Loucy (cell line): Measurements from ENCODE around the gene REST.
"Not testable (repeated sequence)": the region's sequence is repeated elsewhere in the genome, so short reads cannot be mapped to it uniquely, and the experiment has no call there.

Experiments used
- H2AFZ ChIP-seq: fragments of 200-600 bp; sonication (generic); 2 replicates; pipeline ENCODE4 v1.6.0; 2016; ENCODE audit warnings: antibody characterized with exemption, mild to moderate bottlenecking, low read length, moderate library complexity
- H3F3A ChIP-seq: fragments of 200-600 bp; 2 replicates; pipeline ENCODE4 v1.6.0; 2016; ENCODE audit warnings: antibody characterized with exemption, low read depth, mild to moderate bottlenecking
- H3K27me3 ChIP-seq: fragments of 200-600 bp; sonication (generic); 2 replicates; pipeline ENCODE4 v1.6.1; 2014; ENCODE audit warnings: low read length, mild to moderate bottlenecking; ENCODE audit not compliant: insufficient read depth, poor library complexity, severe bottlenecking
- H3K36me3 ChIP-seq: fragments of 200-600 bp; sonication (generic); 2 replicates; pipeline ENCODE4 v1.6.1; 2016; ENCODE audit warnings: low read length; ENCODE audit not compliant: insufficient read depth
- H3K4me1 ChIP-seq: fragments of 200-600 bp; sonication (generic); 2 replicates; pipeline ENCODE4 v1.5.1; 2014; ENCODE audit warnings: low read length, mild to moderate bottlenecking; ENCODE audit not compliant: insufficient read depth, poor library complexity, severe bottlenecking
- H3K4me2 ChIP-seq: fragments of 200-600 bp; sonication (generic); 2 replicates; pipeline ENCODE4 v1.6.0; 2014; ENCODE audit warnings: antibody characterized with exemption, low read length, low read depth, mild to moderate bottlenecking; ENCODE audit not compliant: poor library complexity, severe bottlenecking
- H3K4me3 ChIP-seq: fragments of 200-600 bp; sonication (generic); 2 replicates; pipeline ENCODE4 v1.5.1; 2014; ENCODE audit warnings: low read length, mild to moderate bottlenecking, mixed read lengths; ENCODE audit not compliant: poor library complexity, severe bottlenecking
- H3K79me2 ChIP-seq: fragments of 200-600 bp; sonication (generic); 2 replicates; pipeline ENCODE4 v1.6.1; 2014; ENCODE audit warnings: low read length; ENCODE audit not compliant: insufficient read depth
- H3K9ac ChIP-seq: fragments of 200-600 bp; sonication (generic); 2 replicates; pipeline ENCODE4 v1.6.0; 2014; ENCODE audit warnings: mild to moderate bottlenecking, low read depth, low read length, moderate library complexity; ENCODE audit not compliant: poor library complexity, severe bottlenecking
- H3K9me2 ChIP-seq: fragments of 200-600 bp; sonication (generic); replicated peaks from 2 replicates; pipeline ENCODE4 v1.6.1; 2016; ENCODE audit warnings: low read depth, low read length, mixed read lengths
- H3K9me3 ChIP-seq: fragments of 200-600 bp; sonication (generic); 2 replicates; pipeline ENCODE4 v1.6.1; 2014; ENCODE audit warnings: mild to moderate bottlenecking, antibody characterized with exemption, low read length, low read depth; ENCODE audit not compliant: insufficient read depth
- H4K20me1 ChIP-seq: fragments of 200-600 bp; sonication (generic); 2 replicates; pipeline ENCODE4 v1.6.0; 2014; ENCODE audit warnings: antibody characterized with exemption, low read length, mild to moderate bottlenecking; ENCODE audit not compliant: insufficient read depth, poor library complexity, severe bottlenecking
- EZH2phosphoT487 ChIP-seq: fragments of 200-600 bp; IDR thresholded peaks from 2 replicates; pipeline ENCODE4 v1.6.1; 2018; ENCODE audit warnings: antibody characterized with exemption, mild to moderate bottlenecking, moderate library complexity, borderline replicate concordance
- TF ChIP-seq, protein P1 (sequence below): fragments of 200-600 bp; sonication (generic); conservative IDR thresholded peaks from 2 replicates; pipeline ENCODE4 v1.5.1; 2014; ENCODE audit warnings: mild to moderate bottlenecking, antibody characterized with exemption, low read length

Gene REST

DNA sequence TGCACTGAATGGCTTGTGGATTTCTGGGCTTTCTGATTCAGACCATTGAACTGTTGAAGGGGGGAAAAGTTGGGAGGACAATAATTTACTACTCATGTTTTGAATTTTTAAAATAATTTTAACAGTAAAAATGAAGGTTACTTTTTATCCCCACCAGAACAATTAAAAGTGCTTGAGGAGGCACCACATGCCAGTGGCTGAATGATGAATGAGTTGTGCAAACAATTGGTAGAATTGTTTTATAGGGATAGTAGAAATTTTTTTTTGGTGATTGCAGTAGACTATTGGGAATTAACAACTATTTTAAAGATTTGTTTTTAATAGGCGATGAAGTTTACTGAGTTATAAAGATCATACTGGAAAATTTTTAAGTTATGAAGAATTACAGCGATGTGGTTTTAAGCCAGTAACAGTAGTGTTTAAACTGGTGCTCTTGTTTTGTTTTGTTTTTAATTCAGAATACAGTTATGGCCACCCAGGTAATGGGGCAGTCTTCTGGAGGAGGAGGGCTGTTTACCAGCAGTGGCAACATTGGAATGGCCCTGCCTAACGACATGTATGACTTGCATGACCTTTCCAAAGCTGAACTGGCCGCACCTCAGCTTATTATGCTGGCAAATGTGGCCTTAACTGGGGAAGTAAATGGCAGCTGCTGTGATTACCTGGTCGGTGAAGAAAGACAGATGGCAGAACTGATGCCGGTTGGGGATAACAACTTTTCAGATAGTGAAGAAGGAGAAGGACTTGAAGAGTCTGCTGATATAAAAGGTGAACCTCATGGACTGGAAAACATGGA is 2.7 kb downstream of the REST start:
- Histone ChIP-seq H2AFZ (no peak overlapping the region), H3K9ac (peak overlapping the region; percentile 87)

DNA sequence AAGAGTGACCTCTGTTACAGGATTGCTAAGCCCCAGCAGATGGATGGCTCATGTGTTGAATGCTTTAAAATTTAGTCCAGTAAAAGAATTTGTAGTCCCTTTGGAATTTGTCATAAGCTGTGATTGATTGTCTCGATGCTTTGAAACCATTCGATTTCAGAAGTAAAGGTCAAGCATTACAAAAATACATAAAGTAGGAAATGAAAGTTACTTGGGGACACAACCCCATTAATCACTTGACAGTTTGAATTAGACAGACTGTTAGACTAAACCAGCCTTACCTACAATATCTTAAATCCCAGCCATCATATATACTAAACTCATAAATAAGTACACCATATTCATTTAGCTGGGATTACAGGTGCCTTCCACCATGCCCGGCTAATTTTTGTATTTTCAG is 6.6 kb downstream of the REST start:
- Histone ChIP-seq H3K9ac (no peak overlapping the region), H3K9me3 (no peaks in the 10 kb centered on the region), H2AFZ (no peak overlapping the region), H3K9me2 (no peaks in the 10 kb centered on the region), H3K4me3 (peak overlapping the region; percentile 48), H3K4me2 (peak overlapping the region; percentile 76), H3K27me3 (no peaks in the 10 kb centered on the region), H4K20me1 (peaks cover 85% of the 10 kb centered on the region), H3K79me2 (peaks cover 100% of the 10 kb centered on the region), H3K4me1 (peaks cover 52% of the 10 kb centered on the region), H3K36me3 (peaks cover 10% of the 10 kb centered on the region; the same call in 1 of the 2 replicates), H3F3A (no peaks in the 10 kb centered on the region)
- TF ChIP-seq, protein P1, sequence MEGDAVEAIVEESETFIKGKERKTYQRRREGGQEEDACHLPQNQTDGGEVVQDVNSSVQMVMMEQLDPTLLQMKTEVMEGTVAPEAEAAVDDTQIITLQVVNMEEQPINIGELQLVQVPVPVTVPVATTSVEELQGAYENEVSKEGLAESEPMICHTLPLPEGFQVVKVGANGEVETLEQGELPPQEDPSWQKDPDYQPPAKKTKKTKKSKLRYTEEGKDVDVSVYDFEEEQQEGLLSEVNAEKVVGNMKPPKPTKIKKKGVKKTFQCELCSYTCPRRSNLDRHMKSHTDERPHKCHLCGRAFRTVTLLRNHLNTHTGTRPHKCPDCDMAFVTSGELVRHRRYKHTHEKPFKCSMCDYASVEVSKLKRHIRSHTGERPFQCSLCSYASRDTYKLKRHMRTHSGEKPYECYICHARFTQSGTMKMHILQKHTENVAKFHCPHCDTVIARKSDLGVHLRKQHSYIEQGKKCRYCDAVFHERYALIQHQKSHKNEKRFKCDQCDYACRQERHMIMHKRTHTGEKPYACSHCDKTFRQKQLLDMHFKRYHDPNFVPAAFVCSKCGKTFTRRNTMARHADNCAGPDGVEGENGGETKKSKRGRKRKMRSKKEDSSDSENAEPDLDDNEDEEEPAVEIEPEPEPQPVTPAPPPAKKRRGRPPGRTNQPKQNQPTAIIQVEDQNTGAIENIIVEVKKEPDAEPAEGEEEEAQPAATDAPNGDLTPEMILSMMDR: no peak
- no peak for TF ChIP-seq EZH2phosphoT487

More for the DNA sequence above, 2.7 kb downstream of the REST start:
- Histone ChIP-seq H3K79me2 (peaks cover 64% of the 10 kb centered on the region), H3K4me3 (peak overlapping the region; percentile 89), H3K36me3 (no peaks in the 10 kb centered on the region), H3K4me2 (peak overlapping the region; percentile 76), H3F3A (no peaks in the 10 kb centered on the region), H3K9me2 (no peaks in the 10 kb centered on the region), H3K27me3 (no peaks in the 10 kb centered on the region), H3K9me3 (no peaks in the 10 kb centered on the region), H3K4me1 (peaks cover 56% of the 10 kb centered on the region), H4K20me1 (peaks cover 54% of the 10 kb centered on the region)
- no peak for TF ChIP-seq EZH2phosphoT487
- TF ChIP-seq, protein P1: no peak

DNA sequence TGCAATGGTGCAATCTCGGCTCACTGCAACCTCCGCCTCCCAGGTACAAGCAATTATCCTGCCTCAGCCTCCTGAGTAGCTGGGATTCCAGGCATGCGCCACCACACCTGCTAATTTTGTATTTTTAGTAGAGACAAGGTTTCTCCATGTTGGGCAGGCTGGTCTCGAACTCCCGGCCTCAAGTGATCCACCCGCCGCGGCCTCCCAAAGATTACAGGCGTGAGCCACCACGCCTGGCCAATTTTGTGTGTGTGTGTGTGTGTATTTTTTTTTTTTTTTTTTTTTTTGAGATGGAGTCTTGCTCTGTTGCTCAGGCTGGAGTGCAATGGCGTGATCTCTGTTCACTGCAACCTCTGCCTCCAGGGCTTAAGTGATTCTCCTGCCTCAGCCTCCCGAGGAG is 7.3 kb downstream of the REST start:
- H3F3A ChIP-seq, H3K9ac ChIP-seq, H3K9me2 ChIP-seq, H2AFZ ChIP-seq, H3K9me3 ChIP-seq, H3K27me3 ChIP-seq: not testable (repeated sequence)
- Histone ChIP-seq H3K79me2 (peaks cover 100% of the 10 kb centered on the region), H4K20me1 (peaks cover 88% of the 10 kb centered on the region), H3K36me3 (peaks cover 17% of the 10 kb centered on the region; the same call in 1 of the 2 replicates), H3K4me3 (peak overlapping the region; percentile 64), H3K4me1 (peaks cover 47% of the 10 kb centered on the region), H3K4me2 (peak overlapping the region; percentile 76)

DNA sequence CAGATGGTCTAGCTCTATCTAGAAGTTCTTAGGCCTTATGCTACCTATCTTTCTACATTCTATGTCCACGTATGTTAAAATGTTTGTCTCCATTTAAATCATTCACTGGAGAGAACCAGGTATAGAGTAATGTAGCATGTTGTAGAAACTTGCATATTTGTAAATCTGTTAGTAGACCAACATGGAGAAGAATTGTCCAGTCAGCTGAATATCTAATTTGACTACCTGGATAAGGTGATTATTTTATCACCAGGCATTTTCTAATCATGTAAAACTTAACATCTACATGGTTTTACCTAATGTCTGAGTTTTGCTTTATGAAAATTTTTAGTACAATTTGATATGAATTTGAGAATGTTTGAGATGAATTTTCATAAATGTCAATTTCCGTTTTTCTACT is 19.5 kb downstream of the REST start:
- Histone ChIP-seq H3K4me2 (no peak overlapping the region), H2AFZ (no peak overlapping the region), H3K36me3 (peaks cover 68% of the 10 kb centered on the region), H3K27me3 (no peaks in the 10 kb centered on the region), H3K4me1 (peaks cover 4% of the 10 kb centered on the region), H3F3A (no peaks in the 10 kb centered on the region), H3K4me3 (no peak overlapping the region), H3K9me3 (no peaks in the 10 kb centered on the region), H3K9me2 (no peaks in the 10 kb centered on the region), H4K20me1 (peaks cover 16% of the 10 kb centered on the region), H3K79me2 (peaks cover 47% of the 10 kb centered on the region), H3K9ac (no peak overlapping the region)
- no peak for TF ChIP-seq EZH2phosphoT487
- TF ChIP-seq, protein P1: no peak
